Right atrium auricular region (tissue), 2 donors: ENCODE results near the gene RPL5. TPM values are rescaled to one million over a fixed set of nuclear protein-coding genes. Genes with fewer than 3 reads are reported as not detected.

Experiments used
- DNase-seq: peaks from one replicate; pipeline ENCODE4 v3.0.0-alpha.2; 2019; ENCODE audit warnings: low spot score
- H3K27ac ChIP-seq, 2 donors: fragments of 200-600 bp; sonication (generic); 1 replicate in 1 of 2; 2 replicates in 1 of 2; pipeline ENCODE4 v1.5.1; 2016 to 2019
- H3K27me3 ChIP-seq, 2 donors: fragments of 200-600 bp; sonication (generic); one replicate each; pipeline versions ENCODE4 v1.5.1 to v1.6.0; 2017 to 2019
- H3K36me3 ChIP-seq: fragments of 200-600 bp; sonication (generic); one replicate; pipeline ENCODE4 v1.5.1; 2016
- H3K4me1 ChIP-seq, 2 donors: fragments of 200-600 bp; sonication (generic); one replicate each; pipeline versions ENCODE4 v1.5.1 to v1.6.0; 2017 to 2019
- H3K4me3 ChIP-seq, 2 donors: fragments of 200-600 bp; sonication (generic); 1 replicate in 1 of 2; 2 replicates in 1 of 2; pipeline ENCODE4 v1.5.1; 2017 to 2019; ENCODE audit warnings: mild to moderate bottlenecking in 1 of 2, moderate library complexity in 1 of 2
- H3K9me3 ChIP-seq, 2 donors: fragments of 200-600 bp; sonication (generic); one replicate each; pipeline ENCODE4 v1.5.1; 2019
- total RNA-seq, 2 donors: library from RNA; depleted of rRNA; stranded (reverse); fragments of >200 nt; gene quantifications; one replicate each; pipeline ENCODE4 v1.1.0, GENCODE V29; 2016
- TF ChIP-seq, protein P1 (sequence below), 2 donors: fragments of 200-600 bp; sonication (generic); IDR thresholded peaks; one replicate each; pipeline ENCODE4 v1.5.1; 2019; ENCODE audit warnings: antibody characterized with exemption in 2 of 2

RPL5 gene
- total RNA-seq, 2 donors from 2014 or later: 675 to 1,127 TPM

DNA sequence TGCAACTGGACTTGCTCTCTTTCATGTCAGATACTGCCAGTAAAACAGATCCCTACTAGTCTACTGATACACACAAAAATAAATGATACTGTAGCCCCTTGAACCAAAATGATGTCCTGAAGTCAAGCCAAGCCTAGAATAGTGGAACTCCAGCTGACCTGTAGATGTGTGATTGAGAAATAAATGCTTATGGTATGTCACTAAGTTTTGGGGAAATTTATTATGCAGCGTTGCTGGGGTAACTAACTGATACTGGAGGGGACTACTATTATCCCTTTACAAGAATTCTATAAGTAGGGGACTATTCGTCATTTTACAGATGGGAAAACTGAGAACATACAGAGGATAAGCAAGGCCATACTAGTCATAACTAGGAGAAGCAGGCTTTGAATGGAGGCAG, 55.6 kb downstream of the RPL5 start:
- no peaks in the 10 kb centered on the region for H3K27me3 ChIP-seq
- no peaks in the 10 kb centered on the region for H3K36me3 ChIP-seq
- peaks cover 0 to 11% of the 10 kb centered on the region in 2 donors for H3K9me3 ChIP-seq
- H3K27ac ChIP-seq: no peak overlapping the region
- H3K4me3 ChIP-seq: no peak overlapping the region
- no peaks in the 10 kb centered on the region for H3K4me1 ChIP-seq
- DNase-seq: no peak
- TF ChIP-seq, protein P1, sequence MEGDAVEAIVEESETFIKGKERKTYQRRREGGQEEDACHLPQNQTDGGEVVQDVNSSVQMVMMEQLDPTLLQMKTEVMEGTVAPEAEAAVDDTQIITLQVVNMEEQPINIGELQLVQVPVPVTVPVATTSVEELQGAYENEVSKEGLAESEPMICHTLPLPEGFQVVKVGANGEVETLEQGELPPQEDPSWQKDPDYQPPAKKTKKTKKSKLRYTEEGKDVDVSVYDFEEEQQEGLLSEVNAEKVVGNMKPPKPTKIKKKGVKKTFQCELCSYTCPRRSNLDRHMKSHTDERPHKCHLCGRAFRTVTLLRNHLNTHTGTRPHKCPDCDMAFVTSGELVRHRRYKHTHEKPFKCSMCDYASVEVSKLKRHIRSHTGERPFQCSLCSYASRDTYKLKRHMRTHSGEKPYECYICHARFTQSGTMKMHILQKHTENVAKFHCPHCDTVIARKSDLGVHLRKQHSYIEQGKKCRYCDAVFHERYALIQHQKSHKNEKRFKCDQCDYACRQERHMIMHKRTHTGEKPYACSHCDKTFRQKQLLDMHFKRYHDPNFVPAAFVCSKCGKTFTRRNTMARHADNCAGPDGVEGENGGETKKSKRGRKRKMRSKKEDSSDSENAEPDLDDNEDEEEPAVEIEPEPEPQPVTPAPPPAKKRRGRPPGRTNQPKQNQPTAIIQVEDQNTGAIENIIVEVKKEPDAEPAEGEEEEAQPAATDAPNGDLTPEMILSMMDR (IDR thresholded peaks at IDR 0.05): no peak

Other genes starting within 250 kb of the RPL5 start
- 10 to 100 TPM; 26.4 to 41.9 TPM for gene EVI5, start 46.9 kb upstream of the RPL5 start, total RNA-seq
- gene DIPK1A, start 129.4 kb downstream of the RPL5 start, total RNA-seq: 1 to 10 TPM; 5.9 to 7.9 TPM
- gene MTF2, start 247.2 kb downstream of the RPL5 start, total RNA-seq: 1 to 10 TPM; 6.2 to 6.3 TPM